HG03442 (cell line): ENCODE measurements around the gene URB2.
"Not testable (repeated sequence)": the region's sequence is repeated elsewhere in the genome, so short reads cannot be mapped to it uniquely, and the experiment has no call there.

Source experiments
- ATAC-seq: cut with Tn5 transposase; IDR thresholded peaks from one replicate; pipeline ENCODE4 v1.9.1; 2021; ENCODE audit warnings: mild to moderate bottlenecking, moderate library complexity; ENCODE audit not compliant: unreplicated experiment

URB2 gene

GRCh38 chr1:229613938-229614337 is 12.1 kb upstream of the URB2 start:
- ATAC-seq: no peak

GRCh38 chr1:229614701-229615100 is 11.3 kb upstream of the URB2 start:
- no peak for ATAC-seq

- ATAC-seq: no peak
Observed at GRCh38 chr1:229617351-229618100, 8.5 kb upstream of the URB2 start.

- no peak for ATAC-seq
Observed at GRCh38 chr1:229619002-229619401, 7.0 kb upstream of the URB2 start.

GRCh38 chr1:229619614-229620013 is 6.4 kb upstream of the URB2 start:
- no peak for ATAC-seq

GRCh38 chr1:229620876-229621275 is 5.2 kb upstream of the URB2 start:
- no peak for ATAC-seq

DNA sequence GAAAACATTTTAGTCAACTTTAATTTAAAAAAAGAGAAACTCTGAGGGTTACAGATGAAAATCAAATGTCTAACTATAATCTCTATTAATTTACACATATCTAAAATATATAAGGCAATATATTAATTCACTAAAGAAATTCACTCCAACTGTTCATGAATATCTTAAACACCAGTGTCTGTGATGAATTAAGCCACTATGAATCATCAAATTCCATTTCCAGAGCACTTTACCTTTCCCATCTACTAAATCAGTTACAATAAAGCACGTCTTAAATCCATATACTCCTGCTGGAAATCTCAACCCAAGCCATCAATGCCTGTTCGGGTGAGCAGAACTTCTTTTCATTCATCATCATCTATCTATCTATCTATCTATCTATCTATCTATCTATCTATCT is 4.4 kb upstream of the URB2 start:
- ATAC-seq: no peak

- ATAC-seq: not testable (repeated sequence)
Observed at GRCh38 chr1:229622641-229623120, 3.4 kb upstream of the URB2 start.

GRCh38 chr1:229623225-229623624 is 2.8 kb upstream of the URB2 start:
- ATAC-seq: no peak

DNA sequence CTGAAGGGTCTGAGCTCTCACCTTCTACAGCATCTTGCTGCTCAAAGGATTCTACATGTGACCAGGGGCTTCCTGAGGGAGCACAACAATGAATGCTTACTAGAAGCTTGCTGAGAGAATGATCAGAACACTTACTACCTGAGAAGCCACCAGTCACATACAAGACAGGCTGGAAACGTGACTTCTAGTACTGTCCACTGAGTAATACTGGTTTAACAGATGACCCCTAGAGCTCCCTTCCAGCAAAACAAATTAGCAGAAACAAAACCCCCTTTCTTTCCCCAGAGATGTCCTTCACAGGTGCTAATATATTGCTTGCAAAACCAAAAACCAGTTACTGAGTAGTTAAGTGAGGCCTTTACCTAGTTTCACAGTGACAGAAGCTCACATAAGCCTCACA is 2.2 kb upstream of the URB2 start:
- no peak for ATAC-seq

DNA sequence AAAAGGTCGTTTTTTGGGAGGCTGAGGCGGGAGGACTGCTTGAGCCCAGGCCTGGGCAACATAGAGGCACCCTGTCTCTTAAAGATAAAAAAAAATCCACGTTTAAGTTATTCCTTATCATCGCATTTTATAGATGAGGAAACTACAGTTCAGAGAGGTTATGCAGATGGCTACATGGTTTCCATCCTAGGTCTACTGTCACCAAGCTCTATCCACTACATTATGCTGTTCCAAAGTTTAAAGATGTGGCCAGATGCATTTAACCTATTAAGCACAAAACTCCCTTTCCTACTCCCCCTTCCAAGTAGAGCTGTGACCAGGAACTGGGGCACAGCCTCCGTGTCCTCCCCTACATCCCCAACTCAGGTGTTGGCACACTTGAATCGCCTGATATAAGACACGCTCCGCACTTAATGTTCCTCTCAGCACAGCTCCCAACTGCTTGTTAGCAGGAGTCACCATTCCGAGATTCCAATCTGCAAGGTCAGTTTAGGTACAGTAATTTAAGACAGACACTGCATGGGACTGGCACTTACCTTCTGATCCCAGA is 1.5 kb upstream of the URB2 start:
- no peak for ATAC-seq

DNA sequence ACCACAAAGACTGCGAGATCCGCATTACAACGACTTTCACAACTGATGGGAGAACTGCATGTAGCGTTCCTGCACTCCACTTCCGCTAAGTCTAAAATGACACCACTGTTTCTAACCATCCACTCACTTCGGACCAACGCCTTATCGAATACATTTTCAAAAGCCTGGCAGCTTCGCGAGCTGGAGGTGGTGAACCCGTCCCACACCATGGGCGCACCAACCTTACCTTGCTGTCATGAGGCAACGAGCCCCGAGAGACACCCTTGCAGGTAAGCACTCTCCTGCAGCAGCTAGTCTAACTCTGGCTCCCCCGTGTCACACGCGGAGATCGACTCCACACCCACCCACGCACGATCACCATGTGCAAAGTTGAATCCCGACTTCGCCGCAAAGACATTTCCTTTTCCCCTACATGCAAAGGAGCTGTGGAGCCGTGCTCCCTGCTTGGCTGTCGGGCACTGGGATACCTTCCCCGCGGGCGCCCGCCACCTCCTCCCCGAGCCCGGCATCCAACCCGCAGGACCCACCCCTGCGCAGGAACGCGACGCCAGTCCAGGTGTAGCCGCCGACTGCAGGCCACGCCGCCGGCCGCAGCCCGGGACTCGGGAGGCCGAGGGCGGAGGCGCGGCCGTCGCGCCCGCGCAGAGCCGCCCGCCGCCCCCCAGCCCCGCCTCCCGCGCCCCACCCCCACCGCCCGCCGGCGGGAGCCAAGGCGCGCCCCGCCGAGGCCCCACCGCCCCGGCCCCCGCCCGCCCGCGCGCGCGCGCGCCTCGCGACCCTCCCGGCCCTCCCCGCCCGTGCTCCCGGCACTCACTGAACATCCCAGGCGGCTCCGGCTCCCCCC is 754 bp upstream of the URB2 start:
- peak; percentile 38 for ATAC-seq

DNA sequence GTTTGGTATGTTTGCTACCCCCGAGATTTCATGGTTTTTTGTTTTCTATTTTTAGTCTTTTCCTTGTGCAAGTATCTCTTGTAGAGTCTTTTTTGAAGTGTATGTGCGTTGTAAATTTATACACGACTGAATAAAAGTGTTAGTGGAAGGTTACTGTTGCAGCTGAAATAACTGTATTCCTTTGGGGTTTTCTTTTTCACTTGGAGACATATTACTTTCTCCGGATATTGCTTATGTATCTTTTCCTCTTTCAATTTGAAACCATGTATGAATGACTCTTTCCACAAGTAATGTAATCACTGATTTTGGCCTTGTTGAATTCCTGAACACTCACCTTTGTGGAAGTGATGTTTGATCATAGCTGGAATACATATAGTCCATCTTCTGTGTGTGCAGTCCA is 956 bp downstream of the URB2 start:
- ATAC-seq: no peak

DNA sequence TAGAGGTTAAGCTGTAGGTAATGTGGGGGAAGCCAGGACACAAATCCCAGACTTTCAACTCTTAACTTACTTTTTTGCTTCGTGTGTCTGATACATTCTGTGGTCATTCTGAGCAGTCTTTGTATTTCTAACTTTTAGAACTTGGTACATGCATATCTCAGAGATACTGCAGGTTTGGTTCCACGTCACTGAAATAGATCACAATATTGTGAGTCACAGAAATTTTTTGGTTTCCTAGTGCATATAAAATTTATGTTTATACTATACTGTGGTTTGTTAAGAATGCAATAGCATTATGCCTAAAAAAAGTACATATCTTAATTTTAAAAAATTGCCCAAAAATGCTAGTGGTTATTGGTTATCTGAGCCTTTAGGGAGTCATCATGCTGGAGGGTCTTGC is 3.2 kb downstream of the URB2 start:
- no peak for ATAC-seq

DNA sequence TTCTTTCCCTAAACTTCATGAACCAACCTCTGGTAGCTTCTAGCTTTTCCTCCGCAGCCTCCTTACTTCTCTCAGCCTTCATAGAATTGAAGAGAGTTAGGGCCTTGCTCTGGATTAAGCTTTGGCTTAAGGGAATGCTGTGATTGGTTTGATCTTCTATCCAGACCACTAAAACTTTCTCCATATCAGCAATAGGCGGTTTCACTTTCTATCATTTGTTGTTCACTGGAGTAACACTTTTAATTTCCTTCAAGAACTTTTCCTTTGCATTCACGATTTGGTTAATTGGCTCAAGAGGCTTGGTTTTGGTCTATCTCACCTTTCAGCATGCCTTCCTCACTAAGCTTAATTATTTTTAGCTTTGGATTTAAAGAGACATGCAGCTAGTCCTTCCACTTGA is 5.1 kb downstream of the URB2 start:
- ATAC-seq: no peak

DNA sequence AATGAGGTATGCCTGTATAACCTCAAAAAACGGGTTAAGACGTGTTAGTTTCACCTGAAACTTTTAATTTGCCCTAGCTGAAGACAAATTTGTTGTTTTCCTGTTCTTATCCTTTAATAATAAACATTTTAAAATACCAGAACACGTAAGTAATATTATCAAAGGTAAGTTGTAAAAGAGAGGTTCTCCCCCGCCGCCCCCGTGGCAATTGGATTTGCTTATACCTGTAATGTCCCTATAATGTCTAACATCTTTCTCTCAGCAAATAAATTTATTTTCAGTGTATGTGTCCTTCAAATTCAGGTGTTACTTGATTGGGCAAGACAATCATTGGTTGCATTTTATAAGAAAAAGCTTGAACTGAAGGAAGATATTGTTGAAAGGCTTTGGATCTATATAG is 5.9 kb downstream of the URB2 start:
- no peak for ATAC-seq

DNA sequence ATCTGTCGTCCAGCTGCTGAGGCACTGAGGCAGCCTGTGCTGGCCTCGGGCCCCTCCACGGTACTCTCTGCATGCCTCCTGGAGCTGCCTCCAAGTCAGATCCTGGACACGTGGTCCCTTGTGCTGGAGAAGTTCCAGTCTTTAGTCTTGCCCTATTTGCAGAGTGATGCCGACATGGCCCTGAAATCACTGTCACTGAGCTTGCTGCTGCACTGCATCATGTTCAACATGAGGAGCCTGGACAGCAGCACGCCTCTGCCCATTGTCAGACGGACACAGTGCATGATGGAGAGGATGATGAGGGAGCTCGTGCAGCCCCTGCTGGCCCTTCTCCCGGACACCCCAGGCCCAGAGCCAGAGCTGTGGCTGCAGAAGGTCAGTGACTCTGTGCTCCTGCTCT is 10.0 kb downstream of the URB2 start:
- no peak for ATAC-seq

- no peak for ATAC-seq
Observed at GRCh38 chr1:229637746-229638145, 11.7 kb downstream of the URB2 start.

GRCh38 chr1:229640455-229640854 is 14.4 kb downstream of the URB2 start:
- ATAC-seq: no peak

DNA sequence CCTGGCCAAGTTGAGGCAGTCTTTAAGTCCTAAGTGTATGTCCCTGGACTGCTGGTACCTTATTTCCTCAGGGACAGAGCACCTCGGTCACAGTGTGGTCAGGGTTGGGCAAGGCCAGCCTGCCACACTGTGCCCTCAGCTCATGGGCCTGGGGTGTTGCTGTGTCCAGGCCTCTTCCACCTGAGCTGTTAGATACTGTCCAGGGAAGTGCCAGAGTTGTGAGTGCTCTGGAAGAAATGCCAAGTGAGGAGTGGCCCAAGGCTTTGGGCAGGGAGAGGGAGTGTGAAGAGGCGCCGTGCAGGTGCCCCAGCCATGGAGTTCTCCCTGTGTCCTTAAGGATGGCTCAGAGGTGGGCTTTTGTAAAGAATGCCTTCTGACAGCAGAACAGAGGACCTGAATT is 15.3 kb downstream of the URB2 start:
- ATAC-seq: no peak

GRCh38 chr1:229642376-229642775 is 16.3 kb downstream of the URB2 start:
- no peak for ATAC-seq

DNA sequence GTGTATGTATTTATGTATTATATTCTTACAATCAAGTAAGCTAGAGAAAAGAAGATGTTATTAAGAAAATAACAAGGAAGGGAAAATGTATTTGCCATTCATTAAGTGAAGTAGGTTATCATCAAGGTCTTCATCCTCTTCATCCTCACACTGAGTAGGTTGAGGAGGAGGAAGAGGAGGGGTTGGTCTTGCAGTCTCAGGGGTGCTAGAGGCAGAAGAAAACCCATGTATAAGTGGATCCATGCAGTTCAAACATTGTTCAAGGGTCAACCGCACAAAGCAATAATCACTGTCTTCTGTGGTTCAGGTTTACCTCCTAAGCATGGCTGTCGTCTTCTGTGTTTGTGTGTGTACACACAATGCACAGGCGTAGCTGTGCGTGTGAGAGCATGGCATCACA is 16.9 kb downstream of the URB2 start:
- no peak for ATAC-seq
